Measurements from ENCODE around the gene CNTLN.
"Not testable (repeated sequence)": the region's sequence is repeated elsewhere in the genome, so short reads cannot be mapped to it uniquely, and the experiment has no call there.

CNTLN gene

DNA sequence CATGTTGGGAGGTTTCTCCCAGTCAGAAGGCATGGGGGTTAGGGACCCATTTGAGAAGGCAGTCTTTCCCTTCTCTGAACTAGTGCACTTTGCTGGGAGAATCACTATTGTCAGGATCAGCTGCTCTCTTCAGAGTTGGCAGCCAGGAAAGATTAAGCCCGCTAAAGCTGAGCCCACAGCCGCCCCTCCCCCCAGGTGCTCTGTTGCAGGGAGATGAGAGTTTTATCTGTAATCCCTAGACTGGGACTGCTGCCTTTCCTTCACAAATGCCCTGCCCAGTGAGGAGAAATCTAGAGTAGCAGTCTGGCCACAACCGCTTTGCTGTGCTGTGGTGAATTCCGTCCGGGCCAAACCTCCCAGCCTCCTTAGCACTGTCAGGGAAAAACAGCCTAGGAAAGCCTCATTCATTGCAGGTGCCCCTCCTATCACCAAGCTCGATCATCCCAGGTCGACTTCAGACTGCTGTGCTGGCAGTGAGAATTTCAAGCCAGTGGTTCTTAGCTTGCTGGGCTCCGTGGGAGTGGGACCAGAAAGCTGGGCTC lies 69.8 kb downstream of the CNTLN start:
- peak; percentile 60 for DNase-seq

DNA sequence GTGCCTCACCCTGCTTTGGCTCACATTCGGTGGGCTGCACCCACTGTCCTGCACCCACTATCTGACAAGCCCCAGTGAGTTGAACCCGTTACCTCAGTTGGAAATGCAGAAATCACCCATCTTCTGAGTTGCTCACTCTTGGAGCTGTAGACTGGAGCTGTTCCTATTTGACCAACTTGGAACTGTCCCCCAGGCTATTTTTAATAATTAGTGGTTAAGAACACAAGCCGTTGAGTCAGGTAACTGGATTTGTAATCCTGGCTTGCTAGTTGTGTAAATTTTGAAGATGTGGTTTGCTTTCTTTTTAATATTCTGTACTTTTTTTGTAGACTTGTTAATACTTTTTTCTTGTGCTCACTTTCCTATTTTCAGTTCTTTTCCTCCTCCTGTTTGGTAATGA lies 81.2 kb downstream of the CNTLN start:
- DNase-seq = no peak

DNA sequence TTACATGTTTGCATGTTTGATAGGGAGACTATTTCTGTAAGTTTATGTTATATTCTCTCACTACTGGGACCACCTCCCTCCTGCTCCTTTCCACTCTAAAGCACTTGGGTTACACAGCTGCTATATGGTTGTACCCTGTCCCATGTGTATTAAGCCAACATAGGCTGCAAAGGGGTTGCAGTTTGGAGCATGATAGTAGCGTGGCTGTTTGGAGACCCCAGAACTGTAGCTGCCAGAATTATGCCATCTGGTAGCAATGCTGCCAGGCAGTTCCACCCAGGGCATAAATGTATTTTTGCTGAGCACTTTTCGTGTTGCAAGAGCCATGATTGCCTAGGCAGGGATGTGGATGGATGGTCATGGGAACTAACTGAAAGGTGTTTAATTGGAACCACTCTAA lies 81.8 kb downstream of the CNTLN start:
- DNase-seq = no peak

DNA sequence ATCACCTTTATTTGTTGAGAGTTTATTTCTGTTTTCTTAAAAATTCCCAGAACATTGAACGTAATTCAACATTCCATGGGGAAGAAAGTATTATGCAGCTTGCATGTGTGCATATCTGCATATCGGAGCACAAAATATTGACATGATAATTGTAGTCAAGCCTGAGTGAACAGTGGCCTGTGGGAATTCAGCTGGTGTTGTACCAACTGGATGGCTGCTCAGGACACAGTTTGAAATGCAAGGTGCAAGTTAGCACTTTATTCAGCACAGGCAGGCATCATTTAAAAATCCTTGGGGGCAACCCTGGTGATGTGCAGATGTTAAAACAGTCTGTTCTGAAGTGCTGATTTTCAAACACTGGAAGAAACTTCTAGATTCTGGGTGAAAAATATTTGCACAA lies 82.4 kb downstream of the CNTLN start:
- no peak for DNase-seq

DNA sequence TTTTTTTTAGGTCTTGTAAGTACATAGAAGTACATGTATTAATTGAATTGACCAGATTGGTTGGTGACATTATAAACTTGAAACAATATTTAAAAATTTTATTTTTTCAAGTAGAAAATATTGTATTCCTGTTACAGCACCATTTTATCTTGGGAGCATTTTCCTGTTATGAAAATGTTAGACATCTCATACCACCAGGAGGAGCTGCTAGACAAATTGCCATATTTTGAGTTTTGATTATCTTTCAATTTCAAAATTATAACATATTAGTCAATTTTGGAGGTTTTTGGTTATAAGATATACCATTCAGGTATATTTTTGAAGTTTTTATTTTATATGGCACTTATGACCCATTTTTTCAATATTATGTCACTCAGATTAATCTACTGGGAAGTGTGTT lies 84.4 kb downstream of the CNTLN start:
- no peak for DNase-seq

DNA sequence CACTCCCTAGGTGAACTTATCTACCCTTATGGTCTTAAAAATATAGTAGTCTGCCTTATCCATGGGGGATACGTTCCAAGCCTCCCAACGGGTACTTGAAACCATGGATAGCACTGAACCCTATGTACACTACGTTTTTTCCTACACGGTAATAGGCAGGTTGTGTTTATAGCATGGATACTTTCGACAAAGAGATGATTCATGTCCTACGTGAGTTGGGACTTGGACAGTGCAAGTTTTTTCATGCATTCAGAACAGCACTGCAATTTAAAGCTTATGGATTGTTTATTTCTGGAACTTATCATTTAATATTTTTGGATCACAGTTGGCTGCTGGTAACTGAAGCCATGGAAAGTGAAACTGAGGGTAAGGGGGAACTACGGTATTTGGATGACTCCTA lies 88.1 kb downstream of the CNTLN start:
- DNase-seq = no peak

DNA sequence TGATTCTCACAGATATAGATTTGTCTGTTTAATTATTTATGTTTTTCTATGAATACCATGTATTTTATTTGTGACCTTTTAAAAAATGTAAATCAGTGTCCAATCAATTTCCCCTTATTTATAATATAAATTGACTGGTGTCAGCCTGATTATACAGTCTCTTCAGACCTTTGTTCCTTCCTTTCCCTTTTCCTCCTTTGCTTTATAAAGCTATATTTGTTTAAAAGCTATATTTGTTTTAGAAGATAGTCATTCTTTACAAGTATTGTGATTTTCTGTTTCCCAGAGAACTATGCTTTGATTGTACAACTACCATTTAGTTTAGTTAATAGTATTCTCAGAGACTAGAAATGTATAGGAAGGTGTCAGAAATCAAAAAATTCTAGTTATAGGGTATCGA lies 90.6 kb downstream of the CNTLN start:
- DNase-seq = no peak

DNA sequence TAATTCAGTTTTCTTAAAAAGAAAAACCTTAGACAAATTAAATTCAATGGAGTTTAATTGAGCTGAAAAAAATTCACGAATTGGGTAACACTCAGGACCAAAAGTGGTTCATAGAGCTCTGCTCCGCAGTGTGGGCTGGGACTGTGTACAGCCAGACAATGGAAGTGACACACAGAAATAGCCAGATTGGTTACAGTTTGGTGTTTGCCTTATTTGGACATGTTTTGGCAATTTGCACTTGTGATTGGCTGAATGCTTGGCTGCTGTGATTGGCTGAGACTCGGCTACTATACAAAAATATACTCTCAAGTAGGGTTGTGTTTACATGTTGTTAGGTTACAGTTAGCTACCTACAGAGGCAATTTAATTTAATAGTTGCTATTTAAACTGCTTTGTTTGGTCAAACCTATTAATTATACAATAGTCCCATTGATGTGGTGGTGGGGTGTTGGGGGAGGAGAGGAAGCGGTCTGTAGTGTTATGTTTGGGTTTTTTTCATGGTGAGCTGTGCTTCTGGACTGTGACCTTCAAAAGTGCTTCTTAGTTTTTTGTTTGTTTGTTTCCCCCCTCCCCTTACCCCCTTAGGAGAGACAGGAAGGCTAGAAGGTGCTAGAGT lies 95.2 kb downstream of the CNTLN start:
- DNase-seq = no peak

DNA sequence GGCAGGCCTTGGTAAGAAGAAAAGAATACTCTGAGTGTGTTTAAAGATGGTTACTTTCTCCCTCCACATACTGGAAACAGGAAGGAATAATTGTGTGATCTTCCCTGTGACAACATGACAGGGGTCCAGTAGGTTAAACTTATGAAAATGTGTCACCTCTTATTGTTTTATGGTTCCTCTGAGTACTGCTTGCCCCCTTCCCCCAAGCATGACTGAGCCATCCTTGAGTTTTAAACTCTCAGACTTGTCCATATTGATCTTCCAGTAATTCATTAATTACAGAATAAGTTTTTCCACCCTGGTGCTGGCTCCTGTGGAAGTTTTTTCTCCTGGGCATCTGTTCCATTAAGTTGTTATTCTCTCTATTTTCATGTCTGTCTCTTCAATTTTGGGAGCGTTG lies 95.8 kb downstream of the CNTLN start:
- no peak for DNase-seq

DNA sequence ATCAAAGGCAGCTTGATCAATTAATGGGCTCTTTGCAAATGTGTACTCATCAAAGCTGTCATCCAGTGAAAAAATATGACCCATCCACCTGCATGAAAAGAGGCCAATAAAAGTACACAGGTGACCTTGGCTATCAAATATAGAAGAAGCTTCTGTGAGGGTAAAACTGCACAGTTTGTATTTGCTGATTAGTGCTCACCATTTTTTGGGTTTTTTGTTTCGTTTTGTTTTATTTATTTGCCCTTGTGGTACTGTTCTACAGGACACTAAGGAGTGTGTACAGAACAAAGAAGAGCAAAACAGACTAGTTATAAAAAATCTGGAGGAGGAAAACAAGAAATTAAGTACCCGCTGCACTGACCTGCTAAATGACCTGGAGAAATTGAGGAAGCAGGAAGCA lies 101.3 kb downstream of the CNTLN start:
- DNase-seq = no peak

DNA sequence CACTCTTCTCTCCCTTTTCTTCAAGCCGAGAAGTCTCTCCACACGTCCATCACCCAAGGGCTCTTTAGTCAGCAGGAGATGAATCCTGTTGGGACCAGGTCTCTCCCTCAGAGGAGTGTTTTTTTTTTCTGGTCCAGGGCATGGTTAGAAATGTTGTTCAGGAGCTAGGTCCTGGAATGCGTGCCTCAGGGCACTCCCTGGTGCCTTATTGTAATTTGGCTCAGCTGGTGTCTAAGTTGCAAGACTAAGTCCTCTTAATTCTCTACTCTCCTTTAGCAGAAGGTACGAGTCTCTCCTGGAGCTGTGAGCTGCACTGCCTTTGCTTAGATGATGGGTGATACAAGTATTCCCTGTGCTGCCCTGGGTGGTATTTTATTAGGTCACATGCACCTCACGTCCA lies 111.9 kb downstream of the CNTLN start:
- peak; percentile 55 for DNase-seq

DNA sequence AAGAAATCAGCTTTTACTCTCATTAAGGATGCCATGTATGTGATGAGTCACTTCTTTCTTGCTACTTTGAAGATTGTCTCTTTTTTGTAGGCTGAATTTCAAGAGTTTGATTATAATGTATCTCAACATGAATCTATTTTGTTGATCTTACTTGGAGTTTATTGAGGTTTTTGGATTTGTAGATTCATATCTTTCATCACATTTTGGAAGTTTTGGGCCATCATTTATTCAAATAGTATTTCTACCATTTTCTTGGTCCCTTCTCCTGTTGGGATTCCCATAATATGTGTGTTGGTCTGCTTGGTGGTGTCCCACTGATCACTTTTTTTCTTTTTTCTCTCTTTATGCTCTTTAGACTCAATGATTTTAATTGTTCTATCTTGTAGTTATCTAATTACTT lies 116.3 kb downstream of the CNTLN start:
- no peak for DNase-seq

DNA sequence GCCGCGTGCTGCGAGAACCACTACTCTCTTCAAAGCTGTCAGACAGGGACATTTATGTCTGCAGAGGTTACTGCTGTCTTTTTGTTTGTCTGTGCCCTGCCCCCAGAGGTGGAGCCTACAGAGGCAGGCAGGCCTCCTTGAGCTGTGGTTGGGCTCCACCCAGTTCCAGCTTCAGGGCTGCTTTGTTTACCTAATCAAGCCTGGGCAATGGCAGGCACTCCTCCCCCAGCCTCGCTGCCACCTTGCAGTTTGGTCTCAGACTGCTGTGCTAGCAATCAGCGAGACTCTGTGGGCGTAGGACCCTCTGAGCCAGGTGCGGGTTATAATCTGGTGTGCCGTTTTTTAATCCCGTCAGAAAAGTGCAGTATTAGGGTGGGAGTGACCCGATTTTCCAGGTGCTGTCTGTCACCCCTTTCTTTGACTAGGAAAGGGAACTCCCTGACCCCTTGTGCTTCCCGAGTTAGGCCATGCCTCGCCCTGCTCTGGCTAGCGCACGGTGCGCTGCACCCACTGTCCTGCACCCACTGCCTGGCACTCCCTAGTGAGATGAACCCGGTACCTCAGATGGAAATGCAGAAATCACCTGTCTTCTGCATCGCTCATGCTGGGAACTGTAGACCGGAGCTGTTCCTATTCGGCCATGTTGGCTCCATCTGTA lies 133.8 kb downstream of the CNTLN start:
- DNase-seq = peak; percentile 73

DNA sequence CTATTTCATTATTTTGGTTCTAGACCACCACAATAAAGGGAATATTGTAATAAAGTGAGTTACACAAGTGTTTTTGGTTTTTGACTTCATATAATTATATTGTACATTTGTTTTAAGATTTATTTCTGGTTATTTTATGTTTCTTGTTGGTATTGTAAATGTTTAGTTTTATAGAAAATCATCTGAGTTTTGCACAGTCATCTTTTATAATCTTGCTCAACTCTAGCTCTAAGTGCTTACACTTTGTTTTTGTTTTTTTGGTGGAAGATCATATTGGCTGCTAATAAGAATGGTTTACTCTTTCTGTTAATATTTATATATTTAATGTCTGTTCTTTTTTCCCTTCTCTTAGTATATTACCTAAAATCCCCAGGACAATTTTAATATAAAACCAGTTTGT lies 135.0 kb downstream of the CNTLN start:
- DNase-seq = no peak

DNA sequence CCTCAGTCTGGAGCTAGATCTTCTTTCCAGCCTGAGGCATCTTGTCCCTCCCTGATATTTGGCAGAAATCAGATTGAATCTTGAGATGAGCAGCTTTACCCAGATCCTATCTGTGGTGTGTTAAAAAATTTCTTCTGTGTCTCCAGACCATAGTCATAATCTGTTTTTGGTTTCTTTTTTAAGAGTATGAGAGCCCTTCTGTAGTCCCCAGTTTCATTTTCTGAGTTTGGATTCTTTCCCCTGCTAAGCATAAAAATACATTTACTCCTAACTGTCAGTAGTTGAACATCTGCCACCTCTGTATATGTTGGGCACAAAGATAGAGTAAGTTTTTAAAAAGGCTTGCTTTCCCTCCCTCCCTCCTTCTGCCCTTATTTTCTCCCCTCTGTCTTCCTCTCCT lies 137.7 kb downstream of the CNTLN start:
- DNase-seq = no peak

DNA sequence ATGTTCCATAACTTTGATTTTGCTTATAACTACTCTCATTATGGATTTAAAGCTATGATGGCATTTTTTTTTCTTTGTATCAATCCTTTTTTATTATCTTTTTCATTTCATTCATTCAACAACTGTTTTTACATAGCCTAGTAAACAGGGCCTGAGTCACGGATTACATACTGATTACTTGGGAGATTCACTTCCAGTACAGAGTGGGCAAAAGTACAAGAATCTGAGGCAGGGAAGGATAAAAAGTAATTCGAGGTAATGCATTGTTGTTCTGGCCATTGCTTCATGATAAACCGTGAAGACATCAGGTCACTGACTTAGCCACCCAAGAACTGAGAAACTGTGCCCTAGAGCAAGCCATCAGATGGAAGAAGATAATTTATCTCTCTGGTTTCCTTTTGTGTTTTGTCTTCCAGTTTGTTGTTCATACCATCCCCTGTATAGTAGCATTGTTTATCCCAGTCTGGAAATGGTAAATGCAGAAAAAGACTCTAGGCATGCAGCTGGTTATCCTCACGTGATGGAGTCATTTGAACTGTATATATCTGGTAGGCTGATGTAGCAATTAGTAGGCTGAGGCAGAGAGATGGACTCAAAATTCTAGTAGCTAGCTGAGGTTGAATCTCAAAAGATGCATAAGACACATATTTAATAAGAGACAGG lies 145.6 kb downstream of the CNTLN start:
- DNase-seq = no peak

DNA sequence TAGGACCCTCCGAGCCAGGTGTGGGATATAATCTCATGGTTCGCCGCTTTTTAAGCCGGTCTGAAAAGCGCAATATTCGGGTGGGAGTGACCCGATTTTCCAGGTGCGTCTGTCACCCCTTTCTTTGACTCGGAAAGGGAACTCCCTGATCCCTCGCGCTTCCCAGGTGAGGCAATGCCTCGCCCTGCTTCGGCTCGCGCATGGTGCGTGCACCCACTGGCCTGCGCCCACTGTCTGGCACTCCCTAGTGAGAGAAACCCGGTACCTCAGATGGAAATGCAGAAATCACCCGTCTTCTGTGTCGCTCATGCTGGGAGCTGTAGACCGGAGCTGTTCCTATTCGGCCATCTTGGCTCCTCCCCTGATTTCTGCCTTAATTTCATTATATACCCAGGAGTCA lies 155.8 kb downstream of the CNTLN start:
- DNase-seq = not testable (repeated sequence)

DNA sequence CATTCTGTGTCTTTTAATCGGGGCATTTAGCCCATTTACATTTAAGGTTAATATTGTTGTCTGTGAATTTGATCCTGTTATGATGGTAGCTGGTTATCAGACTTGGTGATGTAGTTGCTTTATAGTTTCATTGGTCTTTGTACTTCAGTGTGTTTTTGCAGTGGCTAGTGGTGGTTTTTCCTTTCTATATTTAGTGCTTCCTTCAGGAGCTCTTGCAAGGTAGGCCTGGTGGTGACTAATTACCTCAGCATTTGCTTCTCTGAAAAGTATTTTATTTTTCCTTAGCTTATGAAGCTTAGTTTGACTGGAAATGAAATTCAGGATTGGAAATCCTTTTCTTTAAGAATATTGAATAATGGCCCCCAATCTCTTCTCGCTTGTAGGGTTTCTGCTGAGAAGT lies 156.9 kb downstream of the CNTLN start:
- DNase-seq = no peak

DNA sequence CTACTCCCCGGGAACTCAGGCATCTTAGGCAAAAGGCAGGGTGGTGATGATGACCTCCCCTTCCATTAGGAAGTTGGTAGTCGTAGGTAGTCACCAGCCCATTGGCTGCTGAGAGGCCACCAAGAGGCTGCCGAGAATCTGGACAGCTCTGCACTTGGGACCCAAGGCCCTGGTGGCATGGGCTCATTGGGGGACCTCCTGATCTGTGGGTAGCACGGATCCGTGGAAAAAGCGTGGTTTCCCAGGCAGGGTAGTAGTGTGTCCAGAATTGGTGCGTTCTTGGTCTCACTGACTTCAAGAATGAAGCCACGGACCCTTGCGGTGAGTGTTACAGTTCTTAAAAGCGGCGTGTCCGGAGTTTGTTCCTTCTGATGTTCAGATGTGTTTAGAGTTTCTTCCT lies 158.8 kb downstream of the CNTLN start:
- DNase-seq = no peak

DNA sequence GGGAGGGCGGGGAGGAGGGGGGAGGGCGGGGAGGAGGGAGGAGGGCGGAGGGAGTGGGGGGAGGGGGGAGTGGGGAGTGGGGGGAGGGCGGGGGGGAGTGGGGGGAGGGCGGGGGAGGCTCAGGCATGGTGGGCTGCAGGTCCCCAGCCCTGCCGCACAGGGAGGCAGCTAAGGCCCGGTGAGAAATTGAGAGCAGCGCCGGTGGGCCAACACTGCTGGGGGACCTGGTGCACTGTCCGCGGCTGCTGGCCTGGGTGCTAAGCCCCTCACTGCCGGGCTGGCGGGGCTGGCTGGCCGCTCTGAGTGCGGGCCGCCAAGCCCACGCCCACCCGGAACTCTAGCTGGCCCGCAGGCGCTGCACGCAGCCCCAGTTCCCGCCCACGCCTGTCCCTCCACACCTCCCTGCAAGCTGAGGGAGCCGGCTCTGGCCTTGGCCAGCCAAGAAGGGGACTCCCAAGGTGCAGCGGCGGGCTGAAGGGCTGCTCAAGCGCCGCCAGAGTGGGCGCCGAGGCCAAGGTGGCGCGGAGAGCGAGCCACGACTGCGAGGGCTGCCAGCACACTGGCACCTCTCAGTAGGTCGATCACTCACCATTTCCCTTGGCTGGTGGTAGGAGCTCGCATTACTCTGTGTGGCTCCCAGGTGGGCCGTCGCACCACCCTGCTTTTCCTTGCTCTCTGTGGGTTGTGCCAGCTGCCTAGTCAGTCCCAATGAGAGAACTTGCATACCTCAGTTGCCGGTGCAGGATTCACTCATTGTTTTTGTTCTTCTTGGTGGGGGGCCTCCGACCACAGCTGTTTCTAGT lies 160.2 kb downstream of the CNTLN start:
- no peak for DNase-seq

DNA sequence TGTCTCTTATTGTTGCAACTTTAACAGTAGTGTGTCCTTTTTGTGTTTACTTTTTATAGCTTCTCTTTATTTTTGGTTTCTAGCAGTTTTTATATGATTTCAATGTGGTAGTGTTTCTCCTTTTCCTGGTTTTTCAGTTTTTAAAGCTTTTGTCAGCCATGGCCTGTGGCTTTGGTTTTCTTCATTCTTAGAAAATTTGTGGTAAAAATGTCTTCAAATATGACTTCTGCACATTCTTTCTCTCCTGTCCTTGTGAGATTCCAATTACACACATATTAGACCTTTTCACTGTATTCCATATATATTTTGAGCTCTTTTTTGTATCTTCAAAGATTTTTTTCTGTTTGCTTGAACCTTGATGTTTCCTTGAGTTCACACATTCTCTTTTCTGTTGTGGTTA lies 180.5 kb downstream of the CNTLN start:
- DNase-seq = no peak

DNA sequence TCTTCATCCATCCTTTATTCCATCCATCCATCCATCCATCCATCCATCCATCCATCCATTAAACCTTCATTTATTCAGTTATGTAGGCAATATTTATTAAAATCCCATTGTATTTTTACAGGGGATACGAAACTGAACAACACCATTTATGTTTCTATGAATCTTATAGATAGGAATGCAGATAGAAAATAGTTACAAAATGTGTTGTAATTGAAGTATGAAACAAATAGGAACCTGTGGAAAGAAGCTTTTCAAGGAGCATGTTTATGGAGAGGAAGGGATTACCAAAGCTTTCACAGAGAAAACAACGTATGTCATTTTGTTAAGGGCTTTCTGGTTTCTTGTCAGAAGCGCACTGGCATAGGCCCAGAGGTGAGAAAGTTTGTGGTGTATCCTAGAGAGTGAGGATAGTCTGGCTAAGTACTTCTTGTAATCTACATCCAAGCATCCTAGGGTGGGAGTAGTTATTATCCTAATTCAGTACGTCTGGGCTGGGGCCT lies 184.0 kb downstream of the CNTLN start:
- DNase-seq = no peak

DNA sequence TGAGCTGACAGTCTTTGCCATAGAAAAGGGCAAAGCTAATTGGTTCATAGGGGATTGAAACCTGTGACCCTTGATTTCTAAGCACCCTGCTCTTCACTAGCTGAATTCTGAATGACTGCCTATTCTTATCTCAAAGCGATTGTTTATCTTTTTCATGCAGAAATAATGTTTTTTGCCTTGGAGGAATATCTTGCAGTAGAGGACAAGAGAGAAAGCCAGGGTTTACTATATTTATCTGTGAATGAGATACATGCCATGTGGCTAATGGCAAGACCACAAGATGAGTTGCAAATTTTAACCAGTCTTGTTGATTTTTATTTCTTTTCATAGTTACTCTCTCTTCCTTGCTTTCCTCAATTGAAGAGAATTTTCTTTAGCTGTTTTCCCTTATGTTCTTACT lies 185.0 kb downstream of the CNTLN start:
- DNase-seq = no peak
